WTC11 (cell line): ENCODE results near the gene GUCD1. TPM values are rescaled to one million over a fixed set of nuclear protein-coding genes. Genes with fewer than 3 reads are reported as not detected.

Source experiments
- ATAC-seq: fragments of 200-7000 bp; cut with Tn5 transposase; 2 replicates; pipeline ENCODE4 v1.10.0; 2021; ENCODE audit warnings: mild to moderate bottlenecking, moderate library complexity
- CTCF ChIA-PET: fragments of 300-600 bp; sonication (Branson Sonifier 250); formaldehyde crosslinking; loops from one replicate; lab custom pipeline; 2021; ENCODE audit warnings: antibody characterized with exemption; lab: Charles Lee
- POLR2A ChIA-PET: fragments of 350-600 bp; sonication (Branson Sonifier 250); formaldehyde crosslinking; loops from one replicate; lab custom pipeline; 2021; ENCODE audit warnings: antibody characterized with exemption; lab: Charles Lee
- DNase-seq: peaks from one replicate; pipeline ENCODE4 v3.0.0; 2021; ENCODE audit warnings: low spot score
- H3K27ac Mint-ChIP-seq: 2 replicates; pipeline ENCODE4 v1.8.0; 2021; ENCODE audit warnings: mixed read lengths
- H3K27me3 Mint-ChIP-seq: 2 replicates; pipeline ENCODE4 v1.8.0; 2021; ENCODE audit warnings: low read depth, mild to moderate bottlenecking, moderate library complexity, mixed read lengths
- H3K36me3 Mint-ChIP-seq: 2 replicates; pipeline ENCODE4 v1.8.0; 2021; ENCODE audit warnings: mixed read lengths
- H3K4me1 Mint-ChIP-seq: 2 replicates; pipeline ENCODE4 v1.8.0; 2022; ENCODE audit warnings: mixed read lengths
- H3K4me3 Mint-ChIP-seq: 2 replicates; pipeline ENCODE4 v1.8.0; 2021; ENCODE audit warnings: mild to moderate bottlenecking, moderate library complexity, mixed read lengths
- H3K9me3 Mint-ChIP-seq: 2 replicates; pipeline ENCODE4 v1.8.0; 2021; ENCODE audit warnings: mixed read lengths
- ATF1 ChIP-seq: sonication (generic); formaldehyde crosslinking; IDR thresholded peaks from 2 replicates; pipeline ENCODE4 v1.8.1; 2023; ENCODE audit warnings: mild to moderate bottlenecking, moderate library complexity, missing genetic modification reagents
- ATF3 ChIP-seq: sonication (generic); formaldehyde crosslinking; conservative IDR thresholded peaks from 2 replicates; pipeline ENCODE4 v1.8.1; 2022; ENCODE audit warnings: mild to moderate bottlenecking, missing genetic modification reagents
- CDX4 ChIP-seq: fragments of 250-450 bp; sonication (Bioruptor Pico); IDR thresholded peaks from 2 replicates; pipeline ENCODE4 v1.9.0; 2021; ENCODE audit warnings: moderate library complexity, mild to moderate bottlenecking, inconsistent platforms, borderline replicate concordance
- CREM ChIP-seq: sonication (generic); formaldehyde crosslinking; IDR thresholded peaks from 2 replicates; pipeline ENCODE4 v1.8.1; 2022; ENCODE audit warnings: mild to moderate bottlenecking, missing genetic modification reagents, moderate library complexity
- CTCF ChIP-seq: fragments of 200-600 bp; IDR thresholded peaks from 2 replicates; pipeline ENCODE4 v1.8.0; 2022; ENCODE audit warnings: antibody characterized with exemption
- ELF4 ChIP-seq: sonication (generic); formaldehyde crosslinking; IDR thresholded peaks from 2 replicates; pipeline ENCODE4 v1.8.1; 2022; ENCODE audit warnings: low read depth, mild to moderate bottlenecking, moderate library complexity, missing genetic modification reagents
- ESRRA ChIP-seq: sonication (generic); formaldehyde crosslinking; IDR thresholded peaks from 2 replicates; pipeline ENCODE4 v1.8.1; 2022; ENCODE audit warnings: mild to moderate bottlenecking, missing genetic modification reagents, borderline replicate concordance
- GABPB1 ChIP-seq: sonication (generic); formaldehyde crosslinking; IDR thresholded peaks from 2 replicates; pipeline ENCODE4 v1.8.1; 2023; ENCODE audit warnings: mild to moderate bottlenecking, missing genetic modification reagents
- NFATC4 ChIP-seq: fragments of 250-450 bp; sonication (Bioruptor Pico); IDR thresholded peaks from 2 replicates; pipeline ENCODE4 v1.9.0; 2021; ENCODE audit warnings: mild to moderate bottlenecking
- NFYB ChIP-seq: sonication (generic); formaldehyde crosslinking; conservative IDR thresholded peaks from 2 replicates; pipeline ENCODE4 v1.8.0; 2022; ENCODE audit warnings: low read depth, missing genetic modification reagents
- TEAD4 ChIP-seq: sonication (generic); formaldehyde crosslinking; IDR thresholded peaks from 2 replicates; pipeline ENCODE4 v1.8.0; 2022; ENCODE audit warnings: mild to moderate bottlenecking, missing genetic modification reagents
- USF2 ChIP-seq: sonication (generic); formaldehyde crosslinking; IDR thresholded peaks from 2 replicates; pipeline ENCODE4 v1.8.1; 2023; ENCODE audit warnings: mild to moderate bottlenecking, missing genetic modification reagents, moderate library complexity
- ZBTB21 ChIP-seq: sonication (generic); formaldehyde crosslinking; IDR thresholded peaks from 2 replicates; pipeline ENCODE4 v1.8.1; 2023; ENCODE audit warnings: mild to moderate bottlenecking, missing genetic modification reagents, borderline replicate concordance
- ZBTB43 ChIP-seq: sonication (generic); formaldehyde crosslinking; IDR thresholded peaks from 2 replicates; pipeline ENCODE4 v1.8.1; 2023; ENCODE audit warnings: mild to moderate bottlenecking, missing genetic modification reagents
- ZNF121 ChIP-seq: sonication (generic); formaldehyde crosslinking; IDR thresholded peaks from 2 replicates; pipeline ENCODE4 v1.8.0; 2023; ENCODE audit warnings: missing genetic modification reagents
- ZNF138 ChIP-seq: sonication (generic); formaldehyde crosslinking; conservative IDR thresholded peaks from 2 replicates; pipeline ENCODE4 v1.8.1; 2022; ENCODE audit warnings: mild to moderate bottlenecking, moderate library complexity, missing genetic modification reagents
- ZNF219 ChIP-seq: sonication (generic); formaldehyde crosslinking; IDR thresholded peaks from 2 replicates; pipeline ENCODE4 v1.8.0; 2023; ENCODE audit warnings: missing genetic modification reagents, mild to moderate bottlenecking, borderline replicate concordance
- ZNF263 ChIP-seq: sonication (generic); formaldehyde crosslinking; IDR thresholded peaks from 2 replicates; pipeline ENCODE4 v1.8.1; 2022; ENCODE audit warnings: low read depth, mild to moderate bottlenecking, moderate library complexity, missing genetic modification reagents
- ZNF512 ChIP-seq: sonication (generic); formaldehyde crosslinking; IDR thresholded peaks from 2 replicates; pipeline ENCODE4 v1.8.1; 2022; ENCODE audit warnings: missing genetic modification reagents, borderline replicate concordance
- total RNA-seq: library from RNA; stranded (reverse); gene quantifications from 3 replicates; pipeline ENCODE4 v1.2.3, GENCODE V29; 2021

Gene GUCD1
- total RNA-seq, 1 experiment from 2014 or later, result 105 TPM

- H3K9me3 Mint-ChIP-seq, result no peaks in the 10 kb centered on the region
- ChIA-PET POLR2A (no interaction called here), CTCF (interaction anchor here (1.4 kb wide), 1 partner anchor 174 kb away, joined by 4 read pairs; no protein-coding TSS in a partner anchor)
These were observed 40.9 kb upstream of the GUCD1 start for GRCh38 chr22:24595863-24596262.

GRCh38 chr22:24595228-24595627, 40.3 kb upstream of the GUCD1 start:
- H3K4me3 Mint-ChIP-seq, result no peak overlapping the region
- no peaks in the 10 kb centered on the region for H3K9me3 Mint-ChIP-seq
- POLR2A ChIA-PET, result no interaction called here
- H3K27me3 Mint-ChIP-seq, result no peaks in the 10 kb centered on the region
- H3K4me1 Mint-ChIP-seq, result peaks cover 22% of the 10 kb centered on the region
- TF ChIP-seq CTCF, result no peak
- no peak for TF ChIP-seq NFATC4
- TF ChIP-seq USF2 (CRISPR knock-in tag), result no peak
- no peak for TF ChIP-seq ZBTB43
- TF ChIP-seq CDX4, result no peak
- TF ChIP-seq ZNF512, result no peak
- no peak for TF ChIP-seq TEAD4 (CRISPR knock-in tag)
- H3K36me3 Mint-ChIP-seq, result no peaks in the 10 kb centered on the region
- CTCF ChIA-PET, result interaction anchor here (1.4 kb wide), 1 partner anchor 174 kb away, joined by 4 read pairs; no protein-coding TSS in a partner anchor
- no peak for ATAC-seq
- DNase-seq, result no peak
- H3K27ac Mint-ChIP-seq, result no peak overlapping the region; the same call in 1 of the 2 replicates

More at GRCh38 chr22:24595863-24596262, 40.9 kb upstream of the GUCD1 start:
- TF ChIP-seq GABPB1 (CRISPR knock-in tag), result no peak
- TF ChIP-seq ZNF121, result no peak
- no peak for TF ChIP-seq NFYB
- no peak for TF ChIP-seq ZNF263 (CRISPR knock-in tag)
- TF ChIP-seq, all 79 proteins: peak for 0
- Mint-ChIP-seq H3K27ac (no peak overlapping the region), H3K27me3 (no peaks in the 10 kb centered on the region), H3K4me1 (peaks cover 22% of the 10 kb centered on the region), H3K4me3 (no peak overlapping the region), H3K36me3 (no peaks in the 10 kb centered on the region)
- ATAC-seq (no peak), DNase-seq (no peak)

GRCh38 chr22:24594569-24595120, 39.7 kb upstream of the GUCD1 start:
- H3K27me3 Mint-ChIP-seq, result no peaks in the 10 kb centered on the region
- ChIA-PET CTCF (interaction anchor here (1.4 kb wide), 1 partner anchor 173 kb away, joined by 4 read pairs; no protein-coding TSS in a partner anchor), POLR2A (no interaction called here)
- H3K27ac Mint-ChIP-seq, result no peak overlapping the region
- no peaks in the 10 kb centered on the region for H3K36me3 Mint-ChIP-seq
- H3K4me3 Mint-ChIP-seq, result no peak overlapping the region
- H3K9me3 Mint-ChIP-seq, result no peaks in the 10 kb centered on the region
- ATAC-seq (no peak), DNase-seq (no peak)
- H3K4me1 Mint-ChIP-seq, result peaks cover 19% of the 10 kb centered on the region
- TF ChIP-seq CREM (CRISPR knock-in tag), result no peak
- TF ChIP-seq ATF3 (CRISPR knock-in tag), result no peak
- TF ChIP-seq ELF4 (CRISPR knock-in tag), result no peak
- no peak for TF ChIP-seq ZNF219
- TF ChIP-seq ATF1 (CRISPR knock-in tag), result no peak
- TF ChIP-seq ZBTB21, result no peak
- no peak for TF ChIP-seq ESRRA (CRISPR knock-in tag)
- no peak for TF ChIP-seq ZNF138
- no peak for TF ChIP-seq CDX4
